Measurements from ENCODE around the gene TRUB2.

DNA sequence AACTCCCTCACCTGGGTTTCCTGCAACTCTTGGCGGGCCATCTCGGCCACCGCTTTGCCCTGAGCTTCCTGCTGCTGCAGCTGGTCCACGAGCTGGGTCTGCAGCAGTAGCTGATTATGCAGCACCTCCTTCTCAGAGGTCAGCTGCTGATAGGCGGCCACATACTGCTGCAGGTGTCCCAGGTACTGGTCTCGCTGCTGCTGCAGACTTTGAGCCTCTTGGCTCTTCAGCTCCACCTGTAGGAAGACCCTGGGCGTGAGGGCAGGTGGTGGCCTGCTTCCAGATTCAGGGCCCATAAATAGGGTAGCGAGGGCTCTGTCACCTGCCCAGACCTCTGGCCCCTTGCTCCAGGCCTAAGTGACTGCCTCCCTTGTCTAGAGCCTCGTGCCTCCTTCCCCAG, 63.1 kb downstream of the TRUB2 start:
- TF ChIP-seq SP1 (IDR thresholded peaks at IDR 0.05) (no peak), FOXM1 (IDR thresholded peaks at IDR 0.05; ENCODE audit: borderline replicate concordance) (no peak)
